GM18511 (cell line): Measurements from ENCODE around the gene ITGAX.

Source experiments
- ATAC-seq: cut with Tn5 transposase; IDR thresholded peaks from one replicate; pipeline ENCODE4 v1.9.1; 2021; ENCODE audit warnings: mild to moderate bottlenecking, moderate library complexity; ENCODE audit not compliant: unreplicated experiment

ITGAX gene

GRCh38 chr16:31371619-31372484 lies 16.9 kb downstream of the ITGAX start:
- no peak for ATAC-seq

GRCh38 chr16:31373235-31373634 lies 18.3 kb downstream of the ITGAX start:
- ATAC-seq, result no peak

GRCh38 chr16:31375231-31375630 lies 20.3 kb downstream of the ITGAX start:
- no peak for ATAC-seq

- no peak for ATAC-seq
These were observed 21.7 kb downstream of the ITGAX start for GRCh38 chr16:31376705-31377104.

GRCh38 chr16:31377210-31377903 lies 22.4 kb downstream of the ITGAX start:
- ATAC-seq, result no peak

- ATAC-seq, result no peak
These were observed 25.2 kb downstream of the ITGAX start for GRCh38 chr16:31380201-31380600.

- peak; percentile 73 for ATAC-seq
These were observed 27.6 kb downstream of the ITGAX start for GRCh38 chr16:31382485-31383161.

GRCh38 chr16:31385680-31386079 lies 30.7 kb downstream of the ITGAX start:
- no peak for ATAC-seq

GRCh38 chr16:31386157-31386984 lies 31.4 kb downstream of the ITGAX start:
- no peak for ATAC-seq

GRCh38 chr16:31388535-31388934 lies 33.6 kb downstream of the ITGAX start:
- no peak for ATAC-seq

GRCh38 chr16:31390504-31391041 lies 35.6 kb downstream of the ITGAX start:
- ATAC-seq, result no peak

GRCh38 chr16:31393056-31393455 lies 38.1 kb downstream of the ITGAX start, which contains the start of gene ITGAD:
TSS of gene ITGAD (plus strand) at chr16:31393335. CDS start at chr16:31393361, 26 bp downstream.
- ATAC-seq, result no peak

- ATAC-seq, result no peak
These were observed 40.7 kb downstream of the ITGAX start for GRCh38 chr16:31395647-31396046.

GRCh38 chr16:31397096-31397660 lies 42.2 kb downstream of the ITGAX start:
- ATAC-seq, result no peak

GRCh38 chr16:31397701-31398100 lies 42.7 kb downstream of the ITGAX start:
- ATAC-seq, result no peak

GRCh38 chr16:31400191-31400590 lies 45.2 kb downstream of the ITGAX start:
- no peak for ATAC-seq

GRCh38 chr16:31401436-31401835 lies 46.5 kb downstream of the ITGAX start:
- ATAC-seq, result no peak

GRCh38 chr16:31402687-31403086 lies 47.7 kb downstream of the ITGAX start:
- no peak for ATAC-seq

GRCh38 chr16:31403590-31404352 lies 48.8 kb downstream of the ITGAX start:
- no peak for ATAC-seq
